DMS114 treated with DMSO at 0.1 percent for 48 hours (cell line): ENCODE data around the gene MRC2.
"Not testable (repeated sequence)": the region's sequence is repeated elsewhere in the genome, so short reads cannot be mapped to it uniquely, and the experiment has no call there.

Experiments
- DNase-seq: peaks from one replicate; lab custom pipeline; 2025; ENCODE audit not compliant: unreplicated experiment; lab: John Stamatoyannopoulos, UW

The MRC2 gene

DNA sequence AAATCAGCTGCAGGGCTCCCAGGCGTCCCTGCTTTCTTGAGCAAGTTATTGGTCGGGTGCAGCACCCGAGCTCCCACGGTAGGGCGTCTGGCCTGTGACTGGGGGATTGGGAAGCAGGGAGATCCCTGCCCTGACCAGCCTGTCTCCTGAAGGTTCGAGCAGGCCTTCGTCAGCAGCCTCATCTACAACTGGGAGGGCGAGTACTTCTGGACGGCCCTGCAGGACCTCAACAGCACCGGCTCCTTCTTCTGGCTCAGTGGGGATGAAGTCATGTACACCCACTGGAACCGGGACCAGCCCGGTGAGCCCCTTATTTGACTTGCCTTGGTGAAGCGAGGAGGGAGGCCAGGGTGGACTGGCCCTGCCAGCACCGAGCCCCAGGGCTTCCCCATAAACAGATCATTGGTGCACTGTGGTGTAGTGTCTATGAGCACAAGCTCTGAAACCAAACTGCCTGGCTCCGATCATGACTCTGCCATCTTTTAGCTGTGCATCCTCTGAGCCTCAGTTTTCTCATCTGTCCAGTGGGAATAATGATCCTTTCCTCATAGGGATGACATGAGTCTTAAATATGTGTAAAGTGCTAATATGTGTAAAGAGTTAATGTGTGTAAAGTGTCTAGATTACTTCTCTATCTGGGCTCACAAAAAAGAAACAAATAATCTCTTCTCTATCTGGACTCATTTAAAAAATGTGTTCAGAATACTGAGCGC lies 48.9 kb downstream of the MRC2 start:
- no peak for DNase-seq

DNA sequence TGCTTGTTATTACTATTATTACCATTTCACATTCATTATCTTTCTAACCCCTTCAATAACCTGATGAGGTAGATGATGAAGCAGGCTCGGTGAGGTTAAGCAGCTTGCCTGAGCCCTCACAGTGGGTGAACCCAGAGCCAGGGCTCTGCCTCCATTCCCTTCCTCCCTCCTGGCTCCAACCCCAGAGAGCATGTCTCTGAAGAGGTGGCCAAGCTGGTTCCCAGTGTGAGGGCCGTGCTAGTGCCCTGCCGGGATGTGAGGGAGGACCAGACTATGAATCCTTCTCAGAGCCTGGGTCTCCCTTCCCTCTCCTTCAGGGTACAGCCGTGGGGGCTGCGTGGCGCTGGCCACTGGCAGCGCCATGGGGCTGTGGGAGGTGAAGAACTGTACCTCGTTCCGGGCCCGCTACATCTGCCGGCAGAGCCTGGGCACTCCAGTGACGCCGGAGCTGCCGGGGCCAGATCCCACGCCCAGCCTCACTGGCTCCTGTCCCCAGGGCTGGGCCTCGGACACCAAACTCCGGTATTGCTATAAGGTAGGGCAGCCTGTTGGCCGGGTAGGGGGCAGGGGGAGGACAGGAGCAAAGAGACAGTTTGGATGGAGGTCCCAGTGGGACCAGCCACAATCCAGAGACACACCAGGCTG lies 49.6 kb downstream of the MRC2 start:
- DNase-seq, result no peak

GRCh38 chr17:62678214-62678919 lies 50.9 kb downstream of the MRC2 start:
- DNase-seq, result no peak

DNA sequence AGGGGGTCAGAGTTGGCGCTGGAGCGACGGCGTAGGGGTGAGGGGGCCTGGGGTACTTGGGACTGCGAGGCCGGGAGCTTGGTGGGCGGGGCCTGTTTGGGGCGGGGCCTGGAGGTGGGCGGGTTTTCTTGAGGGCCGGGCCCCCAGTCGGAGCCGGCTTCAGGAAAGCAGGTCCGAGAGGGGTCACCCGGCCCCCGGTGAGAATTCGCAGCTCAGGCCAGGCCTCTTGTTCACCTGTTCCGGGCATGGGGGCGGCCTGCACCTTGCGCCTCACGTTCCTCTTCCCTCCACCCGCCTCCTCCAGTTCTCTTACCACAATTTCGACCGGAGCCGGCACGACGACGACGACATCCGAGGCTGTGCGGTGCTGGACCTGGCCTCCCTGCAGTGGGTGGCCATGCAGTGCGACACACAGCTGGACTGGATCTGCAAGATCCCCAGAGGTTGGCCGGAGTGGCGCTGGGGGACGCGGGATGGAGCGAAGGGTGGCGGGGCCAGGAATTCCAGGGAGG lies 52.5 kb downstream of the MRC2 start:
- no peak for DNase-seq

DNA sequence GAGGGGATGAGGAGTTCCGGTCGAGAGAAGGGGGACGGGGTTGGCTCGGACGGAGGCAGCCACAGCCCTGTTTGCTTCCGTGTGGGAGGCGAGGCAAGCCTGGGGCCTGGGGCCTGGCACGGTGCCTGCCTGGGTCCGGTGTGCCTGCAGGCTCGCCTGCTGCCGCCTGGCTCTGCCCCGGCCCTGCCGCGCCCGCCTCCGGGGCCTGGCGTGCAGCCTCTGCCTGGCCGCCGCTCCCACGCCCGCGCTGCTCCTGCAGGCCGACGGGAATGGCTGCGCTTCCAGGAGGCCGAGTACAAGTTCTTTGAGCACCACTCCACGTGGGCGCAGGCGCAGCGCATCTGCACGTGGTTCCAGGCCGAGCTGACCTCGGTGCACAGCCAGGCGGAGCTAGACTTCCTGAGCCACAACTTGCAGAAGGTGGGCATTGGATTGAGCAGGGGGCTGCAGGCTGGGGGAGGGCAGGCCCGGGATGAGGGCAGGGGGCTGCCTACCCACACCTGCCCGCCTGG lies 53.1 kb downstream of the MRC2 start:
- no peak for DNase-seq

DNA sequence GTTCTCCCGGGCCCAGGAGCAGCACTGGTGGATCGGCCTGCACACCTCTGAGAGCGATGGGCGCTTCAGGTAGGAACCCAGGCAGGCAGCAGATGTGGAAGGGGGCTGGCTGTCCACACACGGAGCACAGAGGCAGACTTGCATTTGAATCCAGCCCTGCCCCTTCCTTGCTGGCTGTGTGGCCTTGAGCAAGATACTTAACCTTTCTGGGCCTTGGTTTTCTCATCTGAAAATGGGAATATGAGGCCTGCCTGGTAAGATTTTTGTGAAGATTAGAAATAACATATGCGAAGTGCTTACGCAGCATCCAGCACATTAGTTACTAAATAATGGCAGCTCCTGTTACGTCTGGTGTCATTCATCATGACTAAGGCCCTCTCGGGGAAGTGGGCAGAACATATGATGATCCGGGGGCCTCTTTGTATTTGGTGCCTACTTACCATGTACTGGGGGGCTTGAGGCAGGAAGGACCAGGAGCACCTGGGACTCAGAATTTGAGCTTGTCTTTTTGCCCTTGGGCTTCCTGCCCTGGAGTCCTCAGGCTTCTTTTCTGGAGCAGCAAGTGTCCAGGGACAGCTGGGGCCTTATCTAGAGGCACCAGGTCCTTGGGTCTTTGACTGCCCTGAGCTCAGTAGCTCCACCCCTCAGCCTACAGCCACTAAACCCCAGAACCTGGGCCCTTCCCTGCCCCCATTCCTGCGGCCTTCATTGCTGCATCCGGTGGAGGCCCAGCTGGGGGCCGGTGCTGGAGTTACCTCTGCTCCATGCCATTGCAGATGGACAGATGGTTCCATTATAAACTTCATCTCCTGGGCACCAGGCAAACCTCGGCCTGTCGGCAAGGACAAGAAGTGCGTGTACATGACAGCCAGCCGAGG lies 53.8 kb downstream of the MRC2 start:
- no peak for DNase-seq

DNA sequence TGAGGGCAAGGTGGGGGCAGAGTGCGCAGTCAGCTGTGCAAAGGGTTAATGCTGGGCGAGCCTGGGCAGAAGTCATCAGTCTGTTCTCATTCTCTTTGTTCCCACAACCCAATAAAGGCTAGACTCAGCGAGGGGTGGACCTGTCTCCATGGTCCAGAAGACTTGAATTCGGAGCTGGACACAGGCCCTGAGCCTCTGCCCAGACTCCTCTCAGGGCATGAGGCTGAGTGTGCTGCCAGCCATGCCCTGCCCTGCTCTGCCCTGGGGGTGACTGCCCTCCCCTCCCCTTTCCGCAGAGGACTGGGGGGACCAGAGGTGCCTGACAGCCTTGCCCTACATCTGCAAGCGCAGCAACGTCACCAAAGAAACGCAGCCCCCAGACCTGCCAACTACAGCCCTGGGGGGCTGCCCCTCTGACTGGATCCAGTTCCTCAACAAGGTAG lies 54.5 kb downstream of the MRC2 start:
- DNase-seq, result no peak

GRCh38 chr17:62684179-62684578 lies 56.7 kb downstream of the MRC2 start:
- DNase-seq, result no peak

- DNase-seq, result no peak
Measured at GRCh38 chr17:62687997-62688396, 60.5 kb downstream of the MRC2 start.

DNA sequence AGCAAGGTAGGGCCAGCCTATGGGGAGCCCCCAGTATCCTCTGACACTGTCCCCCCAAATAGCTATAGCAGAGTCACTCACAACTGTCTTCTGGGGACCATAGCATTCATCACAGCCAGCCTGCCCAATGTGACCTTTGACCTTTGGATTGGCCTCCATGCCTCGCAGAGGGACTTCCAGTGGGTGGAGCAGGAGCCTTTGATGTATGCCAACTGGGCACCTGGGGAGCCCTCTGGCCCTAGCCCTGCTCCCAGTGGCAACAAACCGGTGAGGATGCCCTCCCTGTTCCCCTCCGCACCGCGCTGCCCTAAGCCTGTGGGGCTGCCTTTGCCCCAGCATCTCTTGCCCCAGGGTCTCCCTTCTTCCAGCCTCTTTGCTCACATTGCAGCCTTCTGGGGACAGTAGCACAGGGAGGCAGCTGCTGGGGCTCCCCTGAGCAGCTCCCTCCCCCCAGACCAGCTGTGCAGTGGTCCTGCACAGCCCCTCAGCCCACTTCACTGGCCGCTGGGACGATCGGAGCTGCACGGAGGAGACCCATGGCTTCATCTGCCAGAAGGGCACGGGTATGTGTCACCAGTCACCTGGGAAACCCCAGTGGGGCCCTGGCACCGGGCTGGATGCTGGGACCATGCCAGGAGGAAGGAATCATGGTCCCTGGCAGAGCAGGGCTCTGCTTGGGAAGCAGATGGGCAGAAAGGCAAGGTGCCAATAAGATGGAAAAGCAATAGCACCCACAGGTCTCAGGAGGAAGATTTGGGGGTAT lies 61.1 kb downstream of the MRC2 start:
- no peak for DNase-seq

DNA sequence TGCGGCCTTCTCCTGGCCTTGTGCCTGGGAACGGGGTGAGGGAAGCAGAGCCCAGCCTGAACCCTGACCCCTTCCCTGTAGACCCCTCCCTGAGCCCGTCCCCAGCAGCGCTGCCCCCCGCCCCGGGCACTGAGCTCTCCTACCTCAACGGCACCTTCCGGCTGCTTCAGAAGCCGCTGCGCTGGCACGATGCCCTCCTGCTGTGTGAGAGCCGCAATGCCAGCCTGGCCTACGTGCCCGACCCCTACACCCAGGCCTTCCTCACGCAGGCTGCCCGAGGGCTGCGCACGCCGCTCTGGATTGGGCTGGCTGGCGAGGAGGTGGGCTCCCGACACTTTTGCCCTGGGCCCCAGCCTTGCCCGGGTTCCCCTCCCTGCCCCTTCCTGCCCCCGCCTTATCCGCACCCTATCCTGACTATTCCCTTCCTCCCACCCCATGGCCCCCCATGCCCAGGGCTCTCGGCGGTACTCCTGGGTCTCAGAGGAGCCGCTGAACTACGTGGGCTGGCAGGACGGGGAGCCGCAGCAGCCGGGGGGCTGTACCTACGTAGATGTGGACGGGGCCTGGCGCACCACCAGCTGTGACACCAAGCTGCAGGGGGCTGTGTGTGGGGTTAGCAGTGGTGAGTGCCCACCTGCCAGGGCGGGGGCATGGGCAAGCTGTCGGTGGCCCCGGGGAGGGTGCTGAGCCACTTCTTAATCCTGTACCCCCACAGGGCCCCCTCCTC lies 62.1 kb downstream of the MRC2 start:
- no peak for DNase-seq

DNA sequence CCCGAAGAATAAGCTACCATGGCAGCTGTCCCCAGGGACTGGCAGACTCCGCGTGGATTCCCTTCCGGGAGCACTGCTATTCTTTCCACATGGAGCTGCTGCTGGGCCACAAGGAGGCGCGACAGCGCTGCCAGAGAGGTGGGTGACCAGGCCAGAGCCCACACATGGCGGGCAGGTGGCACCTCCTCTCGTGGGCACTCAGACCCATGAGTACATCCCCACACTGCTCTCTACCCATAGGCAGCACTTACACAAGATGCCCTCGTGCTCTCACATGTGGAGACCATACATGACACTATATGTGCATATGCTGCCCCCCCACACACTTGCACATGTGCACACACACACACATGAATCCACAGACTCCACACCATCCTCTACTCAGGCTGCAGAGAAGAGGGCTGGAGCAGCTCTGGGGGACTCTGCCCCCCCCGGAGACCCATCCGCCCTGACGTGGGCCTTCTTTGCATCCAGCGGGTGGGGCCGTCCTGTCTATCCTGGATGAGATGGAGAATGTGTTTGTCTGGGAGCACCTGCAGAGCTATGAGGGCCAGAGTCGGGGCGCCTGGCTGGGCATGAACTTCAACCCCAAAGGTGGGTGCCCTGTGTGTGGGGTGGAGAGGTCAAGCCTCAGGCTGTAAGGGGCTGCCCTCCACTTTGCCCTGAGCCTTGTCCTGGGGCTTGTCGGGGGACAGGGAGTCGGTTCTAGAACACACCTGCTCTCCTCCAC lies 62.9 kb downstream of the MRC2 start:
- no peak for DNase-seq

GRCh38 chr17:62691589-62691915 lies 64.1 kb downstream of the MRC2 start:
- DNase-seq, result not testable (repeated sequence)

DNA sequence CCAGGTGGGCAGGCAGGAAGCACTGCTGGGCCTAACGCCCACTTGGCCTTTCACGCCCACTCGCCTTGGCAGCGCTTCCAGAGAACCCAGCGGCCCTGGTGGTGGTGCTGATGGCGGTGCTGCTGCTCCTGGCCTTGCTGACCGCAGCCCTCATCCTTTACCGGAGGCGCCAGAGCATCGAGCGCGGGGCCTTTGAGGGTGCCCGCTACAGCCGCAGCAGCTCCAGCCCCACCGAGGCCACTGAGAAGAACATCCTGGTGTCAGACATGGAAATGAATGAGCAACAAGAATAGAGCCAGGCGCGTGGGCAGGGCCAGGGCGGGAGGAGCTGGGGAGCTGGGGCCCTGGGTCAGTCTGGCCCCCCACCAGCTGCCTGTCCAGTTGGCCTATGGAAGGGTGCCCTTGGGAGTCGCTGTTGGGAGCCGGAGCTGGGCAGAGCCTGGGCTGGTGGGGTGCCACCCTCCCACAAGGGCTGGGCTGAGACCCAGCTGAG lies 64.7 kb downstream of the MRC2 start:
- DNase-seq, result no peak

GRCh38 chr17:62692721-62693431 lies 65.4 kb downstream of the MRC2 start:
- DNase-seq, result no peak

DNA sequence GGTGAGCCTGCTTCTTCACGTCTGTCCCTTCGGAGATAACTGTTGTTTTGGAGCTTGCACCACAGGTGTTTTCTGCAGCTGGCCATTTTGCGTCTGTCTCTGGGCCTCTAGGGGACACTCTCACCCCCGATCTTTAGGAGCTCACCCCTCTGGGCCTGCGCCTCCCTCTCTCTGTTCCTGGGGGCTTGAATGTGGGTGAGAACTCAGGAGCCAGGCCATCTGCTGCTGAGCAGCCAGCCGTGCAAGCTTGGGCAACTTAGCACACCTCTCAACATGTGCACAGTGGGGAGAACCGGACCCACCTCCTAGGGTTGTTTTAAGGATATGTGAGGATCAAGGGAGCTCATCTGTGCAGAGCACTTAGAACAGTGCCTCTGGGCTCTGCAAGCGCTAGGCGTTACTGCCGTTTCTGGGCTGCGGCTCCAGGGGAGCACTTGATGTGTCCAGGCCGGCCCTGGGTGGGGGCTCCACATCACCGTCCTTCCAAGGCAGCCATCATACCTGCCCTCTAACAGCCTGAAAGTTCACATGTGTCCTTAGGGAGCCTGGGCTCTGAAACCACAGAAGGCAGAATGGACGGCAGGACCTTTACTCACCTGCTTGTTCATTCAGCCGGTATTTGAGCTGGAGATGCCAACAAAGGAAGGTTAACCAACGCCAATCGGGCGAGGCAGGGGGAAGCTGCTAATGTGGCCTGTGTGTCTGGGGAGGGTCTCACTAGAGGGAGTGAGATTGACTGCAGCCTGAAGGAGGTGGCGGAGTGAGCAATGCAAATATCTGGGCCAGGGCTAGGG lies 66.3 kb downstream of the MRC2 start:
- no peak for DNase-seq

- DNase-seq, result not testable (repeated sequence)
Measured at GRCh38 chr17:62695093-62695738, 67.7 kb downstream of the MRC2 start.
